CD4-positive, alpha-beta T cell treated with Interferon alpha-2 for 1 hour (primary cell): ENCODE results near the gene FHIT.
A peak's percentile ranks its signal among the peaks of the same experiment; 100 is the strongest.

Experiments used
- DNase-seq, 2 donors: peaks; one replicate each; pipeline ENCODE4 v3.0.0-alpha.2; 2020 to 2022

FHIT gene

DNA sequence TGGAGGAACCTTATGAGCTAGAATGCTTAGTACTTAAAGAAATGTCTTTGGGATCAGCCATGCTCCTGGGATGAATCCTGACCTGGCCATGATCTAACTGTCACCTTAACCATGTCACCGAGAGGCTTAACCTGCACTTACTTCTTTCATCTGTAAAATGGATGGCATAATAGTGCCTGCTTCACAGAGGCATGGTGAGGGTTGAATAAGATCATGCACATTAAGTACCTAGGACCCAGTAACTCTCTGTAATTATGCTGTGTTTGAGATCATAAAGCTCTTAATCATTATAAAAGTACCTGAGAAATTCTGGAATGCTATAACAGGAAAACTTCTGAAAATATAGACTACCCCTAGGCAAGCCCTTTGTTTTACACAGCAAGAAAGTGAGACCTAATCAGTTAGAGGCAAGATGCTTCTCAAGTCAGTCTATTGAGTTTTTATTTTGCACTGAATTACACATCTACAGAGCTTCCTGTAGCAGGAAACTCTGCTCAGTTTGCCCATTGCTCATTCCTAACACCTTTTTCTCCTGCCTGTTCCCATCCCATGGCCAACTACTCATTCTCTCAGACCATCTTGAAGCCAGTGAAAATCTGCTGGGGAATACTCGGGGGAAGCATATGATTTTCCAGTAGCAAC, 1185.9 kb downstream of the FHIT start:
- DNase-seq = no peak

- peak in 1 of 2 donors; percentile 27 for DNase-seq
These were observed 1186.8 kb downstream of the FHIT start for GRCh38 chr3:60064210-60065178.

DNA sequence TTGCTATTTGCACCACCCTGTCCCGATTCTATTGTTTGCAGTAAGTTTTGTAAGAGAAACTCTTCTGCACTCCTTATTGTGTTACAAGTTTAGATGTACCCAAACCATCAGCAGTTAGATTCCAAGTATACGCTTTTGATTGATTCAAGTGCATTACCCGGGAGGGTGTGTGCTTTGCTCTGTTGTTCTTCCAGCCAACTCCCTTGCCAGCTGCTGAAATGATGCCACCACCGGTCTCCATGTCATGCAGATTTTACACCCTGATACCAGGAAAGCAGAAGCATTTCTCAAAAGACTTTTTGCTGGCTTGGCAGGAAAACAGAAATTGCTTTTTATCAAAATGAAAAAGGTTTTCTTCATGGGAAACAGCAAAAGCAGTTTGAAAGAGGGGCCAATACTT, 1194.8 kb downstream of the FHIT start:
- DNase-seq = peak; percentile 50 to 64

DNA sequence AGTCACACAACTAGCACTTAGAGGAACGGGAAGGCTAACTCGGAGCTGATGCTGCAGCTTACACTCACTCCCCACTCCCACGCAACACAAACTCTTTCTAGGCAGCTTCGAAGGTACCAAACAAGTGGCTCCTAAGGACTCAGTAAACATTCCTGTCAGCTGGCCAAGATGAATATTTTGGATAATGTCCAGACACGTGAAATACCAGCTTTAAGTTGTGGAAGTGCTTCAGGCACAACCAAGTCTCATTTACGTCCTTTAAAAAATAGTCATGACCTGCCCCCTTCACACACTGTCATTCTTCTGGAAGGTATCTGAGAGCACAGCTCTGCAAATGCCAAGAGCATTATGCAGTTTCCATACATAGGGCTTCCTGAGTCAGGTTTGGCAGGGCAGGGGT, 1195.5 kb downstream of the FHIT start:
- no peak for DNase-seq

- DNase-seq = peak in 1 of 2 donors; percentile 15
These were observed 1197.6 kb downstream of the FHIT start for GRCh38 chr3:60053526-60054265.

DNA sequence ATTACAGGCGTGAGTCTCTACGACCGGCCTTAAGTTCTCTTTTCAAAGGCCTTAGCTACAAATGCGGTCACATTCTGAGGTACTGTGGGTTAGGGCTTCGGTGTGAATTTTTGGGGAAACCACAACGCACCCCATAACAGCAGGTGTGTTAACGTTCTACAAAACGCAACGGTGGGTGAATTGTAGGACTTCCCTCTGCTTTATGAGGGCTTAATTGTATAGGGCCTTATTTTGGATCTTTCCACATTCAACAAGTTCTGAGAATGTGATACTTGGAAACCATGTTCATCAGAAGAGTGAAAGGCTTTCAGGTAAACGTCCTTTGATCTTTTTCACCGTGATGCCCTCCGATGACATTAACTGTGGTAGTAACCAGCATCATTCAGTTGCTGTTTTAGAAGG, 1202.8 kb downstream of the FHIT start:
- DNase-seq = peak; percentile 67 to 75

- no peak for DNase-seq
These were observed 1203.6 kb downstream of the FHIT start for GRCh38 chr3:60047426-60048200.

GRCh38 chr3:60046210-60046609, 1205.0 kb downstream of the FHIT start:
- DNase-seq = no peak

DNA sequence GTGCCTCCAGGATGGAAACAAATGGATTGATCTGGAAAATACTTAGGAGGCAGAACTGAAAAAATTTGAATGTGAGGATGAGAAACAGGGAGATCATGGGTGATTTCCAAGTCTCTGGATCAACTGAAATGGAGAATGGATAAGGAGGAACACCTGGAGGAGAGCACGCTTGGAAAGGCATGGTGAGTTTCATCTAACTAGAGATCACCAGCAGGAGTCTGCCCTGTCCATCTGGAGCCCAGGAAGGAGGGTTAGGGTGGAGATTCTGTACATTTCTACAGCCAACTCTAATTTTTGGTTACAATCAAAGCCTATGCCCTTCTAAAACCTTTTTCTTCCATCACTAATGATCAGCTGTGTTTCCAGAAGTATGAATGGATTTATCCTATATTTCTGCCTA, 1205.6 kb downstream of the FHIT start:
- no peak for DNase-seq

- DNase-seq = no peak
These were observed 1214.4 kb downstream of the FHIT start for GRCh38 chr3:60036803-60037202.

- DNase-seq = no peak
These were observed 1217.3 kb downstream of the FHIT start for GRCh38 chr3:60033901-60034453.

GRCh38 chr3:60030982-60031381, 1220.3 kb downstream of the FHIT start:
- no peak for DNase-seq

- no peak for DNase-seq
These were observed 1223.0 kb downstream of the FHIT start for GRCh38 chr3:60028233-60028632.

GRCh38 chr3:60027335-60027734, 1223.9 kb downstream of the FHIT start:
- DNase-seq = no peak

DNA sequence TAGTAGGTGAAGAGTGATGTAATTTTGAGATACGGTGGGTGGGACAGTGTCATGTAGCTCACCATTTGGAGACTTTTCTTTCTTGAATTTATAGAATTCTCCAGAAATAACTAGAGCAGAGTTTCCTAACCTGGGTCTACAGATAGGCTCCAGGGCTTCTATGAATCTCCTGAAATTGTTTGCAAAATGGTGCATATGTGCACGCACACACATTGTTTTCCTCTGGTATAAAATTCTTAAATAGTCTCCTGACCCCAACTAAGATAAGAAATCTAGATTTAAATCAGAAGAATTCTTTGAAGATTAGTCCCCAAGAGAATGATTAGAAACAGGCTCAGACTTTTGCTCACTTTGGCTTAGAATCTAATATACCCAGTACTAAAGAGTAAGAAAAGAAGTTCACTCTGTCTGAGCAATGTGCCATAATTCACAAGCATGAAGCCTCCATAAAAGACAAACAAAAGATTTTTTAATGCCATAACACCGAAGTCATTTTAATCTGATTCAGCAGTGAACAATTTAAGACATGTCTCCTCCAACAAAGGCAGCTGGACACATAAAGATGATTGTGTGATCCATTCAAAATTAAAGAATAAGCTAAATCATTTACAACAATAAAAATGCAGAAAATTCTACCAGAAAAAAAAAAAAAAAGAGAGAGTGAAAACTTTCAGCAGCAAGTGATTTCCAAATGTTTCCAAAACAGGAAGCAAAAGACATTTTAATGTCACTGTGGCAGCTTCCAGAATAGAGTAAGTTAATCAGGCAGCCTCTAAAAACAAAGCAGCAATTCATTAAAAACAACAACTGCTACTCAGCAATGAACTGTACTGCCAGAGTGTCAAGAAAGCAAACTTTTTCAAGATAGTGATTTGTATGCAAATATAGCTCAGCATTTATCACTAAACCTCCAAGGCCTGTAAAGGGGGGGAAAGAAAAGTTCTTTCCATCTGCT, 1225.9 kb downstream of the FHIT start:
- no peak for DNase-seq

GRCh38 chr3:60024400-60024799, 1226.9 kb downstream of the FHIT start:
- DNase-seq = no peak

DNA sequence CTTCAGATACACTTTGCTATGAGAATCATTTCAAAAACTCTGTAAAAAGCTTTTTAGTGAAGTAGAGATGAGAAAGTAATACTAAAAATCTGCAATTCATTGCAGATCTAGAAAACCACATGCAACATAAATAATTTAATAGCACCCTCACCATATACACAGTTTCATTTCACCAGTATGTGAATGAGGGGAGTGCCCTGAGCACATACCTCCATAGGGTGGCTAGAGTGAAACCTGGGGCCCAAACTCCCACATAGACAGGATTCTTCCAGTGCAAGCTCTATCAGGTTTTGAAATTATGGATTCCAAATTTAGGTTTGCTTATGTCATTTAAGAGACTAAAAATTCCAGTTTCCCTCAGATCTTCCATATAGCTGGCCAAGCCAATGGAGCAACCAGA, 1228.1 kb downstream of the FHIT start:
- no peak for DNase-seq

GRCh38 chr3:60017631-60018030, 1233.6 kb downstream of the FHIT start:
- peak; percentile 50 to 65 for DNase-seq

- DNase-seq = no peak
These were observed 1236.1 kb downstream of the FHIT start for GRCh38 chr3:60015032-60015705.

- DNase-seq = no peak
These were observed 1238.0 kb downstream of the FHIT start for GRCh38 chr3:60013241-60013640.
